GM12864 (cell line): ENCODE data around the gene SLC30A1.
"Not testable (repeated sequence)": the region's sequence is repeated elsewhere in the genome, so short reads cannot be mapped to it uniquely, and the experiment has no call there.

Experiments
- DNase-seq: peaks from one replicate; pipeline ENCODE4 v3.0.0-alpha.2; 2011; ENCODE audit warnings: low read depth
- H3K4me3 ChIP-seq: 2 replicates; pipeline ENCODE4 v1.5.1; 2011; ENCODE audit warnings: mild to moderate bottlenecking, low read depth, low read length, control low read depth
- TF ChIP-seq, protein P1 (sequence below): IDR thresholded peaks from 2 replicates; pipeline ENCODE4 v1.5.1; 2011; ENCODE audit warnings: low read depth, mild to moderate bottlenecking, moderate library complexity, low read length, control low read depth, inconsistent platforms; ENCODE audit errors: missing control alignments

Gene SLC30A1

GRCh38 chr1:211576717-211577116 is 2.2 kb downstream of the SLC30A1 start:
- peak overlapping the region; percentile 94 for H3K4me3 ChIP-seq
- DNase-seq, result no peak
- TF ChIP-seq, protein P1, sequence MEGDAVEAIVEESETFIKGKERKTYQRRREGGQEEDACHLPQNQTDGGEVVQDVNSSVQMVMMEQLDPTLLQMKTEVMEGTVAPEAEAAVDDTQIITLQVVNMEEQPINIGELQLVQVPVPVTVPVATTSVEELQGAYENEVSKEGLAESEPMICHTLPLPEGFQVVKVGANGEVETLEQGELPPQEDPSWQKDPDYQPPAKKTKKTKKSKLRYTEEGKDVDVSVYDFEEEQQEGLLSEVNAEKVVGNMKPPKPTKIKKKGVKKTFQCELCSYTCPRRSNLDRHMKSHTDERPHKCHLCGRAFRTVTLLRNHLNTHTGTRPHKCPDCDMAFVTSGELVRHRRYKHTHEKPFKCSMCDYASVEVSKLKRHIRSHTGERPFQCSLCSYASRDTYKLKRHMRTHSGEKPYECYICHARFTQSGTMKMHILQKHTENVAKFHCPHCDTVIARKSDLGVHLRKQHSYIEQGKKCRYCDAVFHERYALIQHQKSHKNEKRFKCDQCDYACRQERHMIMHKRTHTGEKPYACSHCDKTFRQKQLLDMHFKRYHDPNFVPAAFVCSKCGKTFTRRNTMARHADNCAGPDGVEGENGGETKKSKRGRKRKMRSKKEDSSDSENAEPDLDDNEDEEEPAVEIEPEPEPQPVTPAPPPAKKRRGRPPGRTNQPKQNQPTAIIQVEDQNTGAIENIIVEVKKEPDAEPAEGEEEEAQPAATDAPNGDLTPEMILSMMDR, result no peak

- H3K4me3 ChIP-seq, result no peak overlapping the region
- DNase-seq, result no peak
- TF ChIP-seq, protein P1, result no peak
Measured at GRCh38 chr1:211574705-211575104, 4.3 kb downstream of the SLC30A1 start.

GRCh38 chr1:211571998-211572397 is 7.0 kb downstream of the SLC30A1 start:
- TF ChIP-seq, protein P1, result no peak
- H3K4me3 ChIP-seq, result no peak overlapping the region
- no peak for DNase-seq

DNA sequence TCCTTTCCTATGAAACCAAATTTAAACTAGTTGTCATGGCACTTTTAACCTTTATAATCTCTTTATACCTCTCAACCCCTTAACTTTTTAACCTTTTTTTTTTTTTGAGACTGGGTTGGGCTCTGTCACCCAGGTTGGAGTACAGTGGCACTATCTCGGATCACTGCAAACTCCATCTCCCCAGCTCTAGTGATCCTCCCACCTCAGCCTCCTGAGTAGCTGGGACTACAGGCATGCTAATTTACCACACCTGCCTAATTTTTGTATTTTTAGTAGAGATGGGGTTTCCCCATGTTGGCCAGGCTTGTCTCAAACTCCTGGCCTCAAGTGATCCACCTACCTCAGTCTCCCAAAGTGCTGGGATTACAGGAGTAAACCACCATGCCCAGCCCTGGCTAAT is 8.6 kb downstream of the SLC30A1 start:
- not testable (repeated sequence) for DNase-seq

DNA sequence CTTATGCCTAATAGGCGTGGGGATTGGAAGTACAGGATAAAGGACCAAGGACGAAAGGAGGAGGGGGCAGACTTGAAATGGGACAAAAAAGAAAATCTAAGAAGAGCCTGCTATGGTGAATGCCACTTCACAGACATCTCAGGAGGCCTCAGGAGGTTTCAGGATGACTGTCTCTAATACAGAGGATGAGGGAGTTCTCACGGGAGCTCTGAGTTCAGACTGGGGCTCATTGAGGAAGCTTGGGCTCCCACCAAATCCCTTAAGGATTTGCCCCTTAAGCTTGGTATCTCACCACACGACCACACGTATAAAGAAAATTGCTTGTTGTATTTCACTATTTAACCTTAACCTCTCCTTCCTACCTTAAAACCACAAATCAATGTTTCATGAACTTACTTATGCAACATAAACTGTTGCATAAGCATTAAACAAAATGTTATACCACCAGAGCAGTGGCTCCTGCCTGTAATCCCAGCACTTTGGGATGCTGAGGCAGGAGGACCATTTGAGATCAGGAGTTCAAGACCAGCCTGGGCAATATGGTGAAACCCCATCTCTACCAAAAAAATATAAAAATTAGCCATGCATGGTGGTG is 12.4 kb downstream of the SLC30A1 start:
- no peak for DNase-seq
- no peak overlapping the region for H3K4me3 ChIP-seq
- TF ChIP-seq, protein P1, result no peak

More for the DNA sequence above, 8.6 kb downstream of the SLC30A1 start:
- not testable (repeated sequence) for H3K4me3 ChIP-seq

GRCh38 chr1:211564084-211564483 is 14.9 kb downstream of the SLC30A1 start:
- DNase-seq, result no peak
- TF ChIP-seq, protein P1, result no peak
- H3K4me3 ChIP-seq, result no peak overlapping the region

DNA sequence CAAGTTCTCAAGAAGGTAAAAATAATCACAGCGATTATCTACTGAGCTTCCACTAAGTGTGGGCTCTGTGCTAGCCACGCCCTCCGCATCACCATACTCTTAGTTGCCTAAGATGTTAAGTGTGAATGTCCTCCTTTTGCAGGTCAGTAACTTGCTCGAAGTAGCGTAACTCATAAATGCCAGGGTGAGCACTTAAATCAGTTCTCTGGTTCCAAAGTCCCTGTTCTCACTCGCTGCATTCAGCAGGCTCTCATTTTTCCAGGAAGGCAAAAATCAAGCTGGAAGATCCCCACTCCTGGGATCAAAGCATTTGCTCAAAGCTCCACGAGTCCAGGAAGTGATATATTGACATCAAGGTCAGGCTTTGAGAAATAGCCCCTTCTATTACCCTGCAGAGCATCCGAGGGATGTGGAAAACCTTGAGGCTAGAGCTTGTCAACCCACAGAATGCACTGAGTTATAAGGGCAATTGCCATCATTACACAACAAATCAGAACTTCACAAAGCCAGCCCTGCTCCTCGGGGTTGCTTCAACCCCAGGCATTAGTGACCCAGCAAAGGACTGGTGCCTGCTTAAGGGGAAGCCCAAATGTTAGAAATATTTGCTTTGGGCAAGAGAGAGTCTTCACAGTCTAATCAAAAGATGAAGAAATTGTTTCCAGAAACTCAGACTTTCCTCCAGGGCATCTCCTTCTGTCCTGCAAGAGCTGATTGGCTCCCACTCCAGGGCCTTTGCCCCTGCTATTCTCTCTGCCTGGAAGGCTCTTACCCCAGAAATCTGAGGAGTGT is 19.5 kb downstream of the SLC30A1 start:
- DNase-seq, result no peak
- H3K4me3 ChIP-seq, result no peak overlapping the region
- TF ChIP-seq, protein P1, result no peak
